ENCODE data around the gene GNB1L.
"Not testable (repeated sequence)": the region's sequence is repeated elsewhere in the genome, so short reads cannot be mapped to it uniquely, and the experiment has no call there.

Gene GNB1L

GRCh38 chr22:19889951-19890350, 35.3 kb upstream of the GNB1L start:
- DNase-seq, result no peak

DNA sequence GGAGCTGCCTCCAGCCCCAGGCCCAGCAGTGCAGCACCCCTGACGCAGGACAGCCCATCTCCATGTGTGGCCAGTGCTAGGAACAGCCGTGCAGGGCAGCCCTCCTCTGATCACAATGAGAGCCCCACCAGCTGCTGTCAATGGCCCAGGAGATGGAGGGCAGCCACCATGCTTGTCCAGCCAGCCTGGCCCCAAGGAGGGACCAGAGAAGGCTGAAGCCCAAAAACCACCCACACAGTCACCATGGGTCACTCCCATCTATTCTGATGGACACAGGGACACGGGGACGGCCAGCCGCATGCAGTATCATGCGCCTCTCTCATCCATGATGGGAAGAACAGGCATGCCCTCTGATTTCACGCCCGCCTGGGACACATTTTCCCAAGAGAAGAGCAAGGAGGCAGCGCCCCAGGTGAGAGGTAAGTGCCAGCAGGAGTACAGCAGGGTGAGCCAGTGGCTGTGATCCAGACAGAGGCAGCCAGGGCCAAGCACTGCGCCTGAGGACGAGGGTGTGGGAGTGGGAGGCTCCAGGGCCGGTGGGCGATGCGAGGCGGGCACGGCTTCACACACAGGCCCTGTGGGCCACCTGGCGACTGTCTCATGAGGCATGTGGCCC, 33.6 kb upstream of the GNB1L start:
- DNase-seq, result no peak

DNA sequence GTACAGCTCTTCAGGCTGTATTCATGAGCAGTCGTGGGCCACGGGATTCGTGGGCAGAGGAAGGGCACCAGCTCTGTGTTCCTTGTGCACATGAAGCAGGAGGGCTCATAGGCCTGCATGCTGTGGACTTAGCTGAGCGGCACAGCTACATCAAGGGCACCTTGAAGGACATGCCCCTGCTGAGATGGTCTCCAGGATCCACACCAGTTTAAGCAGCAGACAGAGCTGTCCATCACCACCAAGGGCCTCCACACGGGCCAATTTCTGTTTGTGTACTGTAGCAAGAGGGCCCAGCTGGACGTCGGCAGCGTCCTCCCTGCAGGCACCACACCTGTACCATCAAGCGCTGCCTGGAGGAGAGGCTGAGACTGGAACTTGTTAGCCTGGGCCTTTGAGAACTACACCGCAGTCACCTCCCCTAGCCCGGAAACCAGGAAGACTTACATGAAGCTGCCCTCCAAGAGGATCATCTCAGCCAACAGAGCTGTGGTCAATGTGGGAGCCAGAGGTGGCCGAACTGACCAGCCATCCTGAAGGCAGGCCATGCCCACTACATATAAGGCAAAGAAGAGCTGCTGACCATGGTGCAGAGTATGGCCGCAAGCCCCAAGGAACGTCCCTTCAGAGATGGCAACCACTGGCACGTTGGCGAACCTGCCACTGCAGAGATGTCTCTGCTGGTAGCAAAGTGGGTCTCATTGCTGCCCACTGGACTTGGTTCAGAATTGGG, 32.7 kb upstream of the GNB1L start:
- DNase-seq, result no peak

DNA sequence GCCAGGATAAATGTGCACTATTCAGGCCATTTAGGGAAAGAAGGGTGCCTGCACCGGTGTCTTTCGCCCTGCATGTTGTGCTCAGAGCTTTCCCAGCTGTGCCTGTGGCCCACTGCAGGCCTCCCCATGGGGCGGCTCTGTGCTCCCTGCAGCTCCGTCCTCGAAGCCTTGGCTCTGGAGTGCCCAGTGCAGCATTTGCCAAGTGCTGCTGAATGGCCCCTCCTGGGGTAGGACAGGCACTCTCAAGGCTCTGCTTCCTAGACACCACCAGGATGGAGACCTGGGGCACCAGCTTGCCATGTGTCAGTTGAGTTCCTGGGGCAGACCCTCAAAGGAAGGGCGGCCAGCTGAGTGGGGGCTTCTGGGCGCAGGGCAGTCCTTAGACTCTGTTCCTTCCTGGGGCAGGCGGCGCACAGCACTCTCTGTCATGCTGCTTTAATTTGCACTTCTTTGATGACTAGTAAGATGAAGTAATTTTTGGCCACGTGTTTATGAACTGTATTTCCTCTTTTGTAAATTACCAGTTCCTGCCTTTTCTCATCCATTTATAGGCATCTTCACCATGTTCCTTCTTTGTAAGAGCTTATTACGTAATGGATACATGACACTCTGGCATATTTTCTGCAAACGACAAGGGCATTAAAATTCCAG, 32.1 kb upstream of the GNB1L start:
- DNase-seq, result no peak

DNA sequence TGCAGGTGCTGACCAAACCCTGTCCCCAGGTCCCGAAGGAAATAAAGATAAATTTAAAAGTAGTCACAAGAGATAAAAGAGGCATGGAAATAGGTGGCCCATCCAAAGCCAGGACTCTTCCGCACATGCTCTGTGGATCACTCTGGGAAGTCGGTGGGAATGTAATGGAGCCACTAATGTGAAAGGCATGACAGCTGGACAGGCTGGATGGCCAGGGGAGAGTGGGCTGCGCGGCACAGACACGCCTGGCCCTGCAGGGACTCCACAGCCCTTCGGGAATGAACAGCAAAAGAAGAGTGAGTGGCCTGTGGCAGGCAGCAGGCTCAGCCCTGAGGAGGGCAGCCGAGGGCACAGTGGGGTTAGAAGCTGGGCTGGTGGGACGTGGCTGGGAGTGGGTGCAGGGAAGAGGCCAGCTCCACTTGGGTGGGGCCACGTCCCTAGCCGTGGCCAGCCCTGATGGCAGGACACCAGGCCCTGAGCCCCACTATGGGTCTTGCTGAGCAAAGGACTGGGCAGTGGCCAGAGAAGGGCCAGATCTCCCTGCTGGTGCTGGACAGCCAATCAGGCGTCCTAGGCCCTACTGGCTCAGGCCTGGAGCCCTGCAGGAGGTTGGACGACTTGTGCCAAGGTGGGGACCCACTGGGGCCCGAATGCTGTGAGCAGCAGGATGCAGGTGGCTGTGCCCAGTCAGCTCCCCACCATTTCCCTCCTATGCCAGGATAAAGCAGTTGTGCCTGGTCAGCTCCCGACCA, 31.3 kb upstream of the GNB1L start:
- no peak for DNase-seq

- DNase-seq, result no peak
Observed at GRCh38 chr22:19884954-19885751, 30.5 kb upstream of the GNB1L start.

GRCh38 chr22:19884161-19884953, 29.7 kb upstream of the GNB1L start:
- DNase-seq, result no peak

GRCh38 chr22:19883446-19883845, 28.8 kb upstream of the GNB1L start:
- DNase-seq, result not testable (repeated sequence)

GRCh38 chr22:19882446-19883381, 28.0 kb upstream of the GNB1L start:
- no peak for DNase-seq

GRCh38 chr22:19880786-19881569, 26.3 kb upstream of the GNB1L start:
- DNase-seq, result no peak

GRCh38 chr22:19879992-19880785, 25.5 kb upstream of the GNB1L start:
- DNase-seq, result no peak

DNA sequence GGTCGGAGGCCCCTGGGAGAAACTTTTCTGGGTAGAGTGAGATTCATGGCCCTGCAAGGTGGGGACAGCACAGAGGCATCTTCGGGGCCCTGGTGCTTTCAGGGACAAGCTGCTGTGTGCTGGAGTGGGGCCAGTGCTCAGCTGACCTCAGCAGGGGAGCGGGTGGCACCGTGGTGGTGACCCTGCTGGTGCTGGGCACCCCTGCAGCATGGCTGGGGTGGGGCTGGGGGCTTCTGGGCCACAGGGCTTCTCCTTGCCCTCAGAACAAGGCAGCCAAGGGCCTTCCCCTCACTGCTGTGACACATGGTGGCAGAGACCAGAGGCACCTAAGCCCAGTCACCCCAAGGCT, 24.9 kb upstream of the GNB1L start:
- DNase-seq, result no peak

DNA sequence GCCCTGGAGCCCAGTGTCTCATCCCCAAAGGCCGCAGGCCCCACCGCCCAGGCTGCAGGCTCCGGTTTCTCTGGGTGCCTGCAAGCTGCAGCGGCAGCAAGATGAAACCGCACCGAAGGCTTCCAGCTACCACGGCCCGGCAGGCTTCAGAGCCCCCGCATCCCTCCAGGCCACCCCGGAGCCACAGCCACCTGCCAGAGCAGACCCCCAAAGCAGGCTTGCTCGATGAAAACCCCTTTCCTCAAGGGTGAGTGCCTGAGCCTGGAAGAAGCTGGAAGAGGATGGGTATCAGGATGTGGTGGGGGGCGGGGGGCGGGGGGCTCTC, 24.5 kb upstream of the GNB1L start:
- no peak for DNase-seq

DNA sequence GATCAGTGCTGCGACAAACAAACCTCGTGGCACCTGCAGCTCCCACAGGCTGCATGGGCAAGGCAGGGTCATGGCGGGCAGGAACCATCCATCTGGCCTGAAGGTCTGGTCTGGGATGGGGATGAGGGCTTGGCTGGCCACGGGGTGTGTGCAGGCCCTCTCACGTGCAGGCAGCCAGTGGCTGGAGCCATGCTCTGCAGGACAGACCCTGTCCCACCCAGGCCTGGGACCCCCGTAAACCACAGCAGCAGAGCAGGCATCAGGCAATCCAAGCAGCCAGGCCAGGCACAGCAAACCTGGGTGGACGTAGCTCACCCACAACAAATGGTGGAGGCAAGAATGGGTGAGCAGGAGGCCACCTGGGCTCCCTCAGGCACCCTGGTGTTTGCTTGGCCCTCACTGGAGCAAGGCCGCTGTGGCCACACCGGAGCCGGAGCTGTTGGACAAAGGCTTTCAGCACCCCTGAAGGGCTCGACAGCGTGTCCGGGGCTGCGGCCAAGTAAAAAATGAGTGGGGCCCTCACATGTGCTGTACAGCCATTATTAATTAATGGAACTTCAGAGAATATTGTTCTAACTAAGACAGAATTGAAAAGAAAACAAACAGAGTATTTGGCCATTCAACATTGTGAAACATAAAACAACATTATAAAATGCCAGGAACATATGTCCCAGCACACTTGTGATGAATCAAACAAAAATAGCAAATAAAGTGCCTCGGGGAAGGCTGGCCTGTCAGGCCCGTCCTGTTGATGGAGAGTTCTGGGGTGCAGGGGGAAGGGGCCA, 24.0 kb upstream of the GNB1L start:
- DNase-seq, result no peak

- no peak for DNase-seq
Observed at GRCh38 chr22:19877626-19878339, 23.1 kb upstream of the GNB1L start.

DNA sequence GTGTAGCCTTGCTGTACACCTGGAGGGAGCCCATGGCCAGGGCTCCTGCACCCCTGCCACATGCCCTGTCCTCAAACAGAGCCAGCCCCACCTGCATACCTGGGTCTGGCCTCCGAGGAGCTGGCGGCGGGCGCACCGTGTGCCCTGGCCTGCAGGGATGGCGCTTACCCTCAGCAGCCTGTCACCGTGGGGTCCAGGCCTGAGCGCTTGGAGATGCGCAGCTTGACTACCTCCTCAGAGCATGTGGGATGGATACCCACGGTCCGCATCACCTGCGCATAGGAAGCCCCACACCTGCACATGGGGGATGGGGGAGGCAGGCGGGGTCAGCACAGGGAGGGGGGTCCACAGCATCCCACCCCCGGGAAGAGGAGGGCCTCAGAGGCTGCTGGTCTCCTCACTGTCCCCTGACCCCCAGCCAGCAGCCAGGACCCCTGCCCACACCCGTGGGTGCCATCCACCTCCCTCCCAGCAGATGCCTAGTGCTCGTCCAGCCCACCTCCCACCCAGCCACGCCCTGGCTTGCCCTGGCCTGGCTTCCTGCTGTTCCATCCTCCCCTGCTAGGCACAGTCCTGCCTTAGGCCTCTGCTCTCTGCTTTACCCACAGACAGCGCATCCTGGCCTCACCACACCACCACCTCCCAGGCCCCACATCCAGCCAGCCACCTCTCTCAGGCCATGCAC, 22.4 kb upstream of the GNB1L start:
- DNase-seq, result no peak

Measured in hypothalamus (tissue), 51 donors.